Measurements from ENCODE around the gene TNFRSF12A. TPM values are rescaled to one million over a fixed set of nuclear protein-coding genes. Genes with fewer than 3 reads are reported as not detected.

TNFRSF12A gene, protein sequence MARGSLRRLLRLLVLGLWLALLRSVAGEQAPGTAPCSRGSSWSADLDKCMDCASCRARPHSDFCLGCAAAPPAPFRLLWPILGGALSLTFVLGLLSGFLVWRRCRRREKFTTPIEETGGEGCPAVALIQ
- 188 TPM for polyA plus RNA-seq (2013, experiment 1 of 2; ENCODE audit: insufficient read length)
- polyA plus RNA-seq (2013, experiment 2 of 2; ENCODE audit: insufficient read length) = 197 TPM

DNA sequence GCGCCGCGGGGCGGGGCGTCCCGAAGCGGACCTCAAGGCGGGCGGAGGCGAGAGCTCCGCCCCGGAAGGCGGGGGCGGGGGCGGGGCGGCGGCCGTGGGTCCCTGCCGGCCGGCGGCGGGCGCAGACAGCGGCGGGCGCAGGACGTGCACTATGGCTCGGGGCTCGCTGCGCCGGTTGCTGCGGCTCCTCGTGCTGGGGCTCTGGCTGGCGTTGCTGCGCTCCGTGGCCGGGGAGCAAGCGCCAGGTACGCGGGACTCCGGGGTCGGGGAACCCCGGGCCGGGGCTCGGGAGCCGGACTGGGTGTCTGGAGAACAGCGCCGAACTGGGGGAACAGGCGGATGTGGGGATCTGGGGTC, at the start of gene TNFRSF12A:
Gene TNFRSF12A, plus strand, starts transcription at position 122 of the 357 bp plus-strand sequence. Its CDS starts 30 bp downstream, at position 152.
- peak; percentile 86 for DNase-seq

DNA sequence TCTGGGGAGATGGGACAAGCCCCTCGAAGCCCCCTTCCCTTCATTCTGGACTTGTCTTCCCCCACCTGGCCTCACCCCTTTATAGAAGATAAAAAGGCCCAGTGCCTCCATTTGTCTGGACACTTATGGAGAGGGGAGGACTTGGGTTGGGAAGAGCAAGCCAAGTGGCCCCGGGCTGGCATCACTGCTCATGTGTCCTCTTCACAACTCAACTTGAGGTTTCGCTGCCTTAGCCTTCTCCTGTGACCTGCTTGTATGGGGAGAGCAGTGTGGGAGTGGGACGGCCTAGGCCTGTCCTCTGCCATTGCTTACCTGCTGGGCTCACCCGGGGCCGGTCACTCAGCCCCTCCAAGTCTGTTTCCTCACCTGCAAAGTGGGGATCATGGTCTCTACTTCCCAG, 49.6 kb upstream of the TNFRSF12A start:
- no peak for DNase-seq

DNA sequence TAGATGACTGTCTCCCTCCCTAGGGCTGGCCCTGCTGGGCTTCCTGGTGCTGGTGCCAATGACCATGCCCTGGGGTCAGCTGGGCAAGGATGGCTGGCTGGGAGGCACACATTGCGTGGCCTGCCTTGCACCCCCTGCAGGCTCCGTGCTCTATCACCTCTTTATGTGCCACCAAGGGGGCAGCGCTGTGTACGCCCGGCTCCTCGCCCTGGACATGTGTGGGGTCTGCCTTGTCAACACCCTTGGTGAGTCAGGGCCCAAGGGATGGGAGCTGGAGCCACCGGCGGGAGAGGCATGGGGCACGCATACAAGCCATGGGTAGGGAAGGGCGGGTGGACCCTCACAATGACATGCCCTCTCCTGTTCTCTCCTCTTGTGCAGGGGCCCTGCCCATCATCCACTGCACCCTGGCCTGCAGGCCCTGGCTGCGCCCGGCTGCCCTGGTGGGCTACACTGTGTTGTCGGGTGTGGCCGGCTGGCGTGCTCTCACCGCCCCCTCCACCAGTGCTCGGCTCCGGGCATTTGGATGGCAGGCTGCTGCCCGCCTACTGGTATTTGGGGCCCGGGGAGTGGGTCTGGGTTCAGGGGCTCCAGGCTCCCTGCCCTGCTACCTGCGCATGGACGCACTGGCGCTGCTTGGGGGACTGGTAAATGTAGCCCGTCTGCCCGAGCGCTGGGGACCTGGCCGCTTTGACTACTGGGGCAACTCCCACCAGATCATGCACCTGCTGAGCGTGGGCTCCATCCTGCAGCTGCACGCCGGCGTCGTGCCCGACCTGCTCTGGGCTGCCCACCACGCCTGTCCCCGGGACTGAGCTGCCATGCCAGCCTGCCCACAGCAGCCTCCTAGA, 48.8 kb upstream of the TNFRSF12A start:
- no peak for DNase-seq

DNA sequence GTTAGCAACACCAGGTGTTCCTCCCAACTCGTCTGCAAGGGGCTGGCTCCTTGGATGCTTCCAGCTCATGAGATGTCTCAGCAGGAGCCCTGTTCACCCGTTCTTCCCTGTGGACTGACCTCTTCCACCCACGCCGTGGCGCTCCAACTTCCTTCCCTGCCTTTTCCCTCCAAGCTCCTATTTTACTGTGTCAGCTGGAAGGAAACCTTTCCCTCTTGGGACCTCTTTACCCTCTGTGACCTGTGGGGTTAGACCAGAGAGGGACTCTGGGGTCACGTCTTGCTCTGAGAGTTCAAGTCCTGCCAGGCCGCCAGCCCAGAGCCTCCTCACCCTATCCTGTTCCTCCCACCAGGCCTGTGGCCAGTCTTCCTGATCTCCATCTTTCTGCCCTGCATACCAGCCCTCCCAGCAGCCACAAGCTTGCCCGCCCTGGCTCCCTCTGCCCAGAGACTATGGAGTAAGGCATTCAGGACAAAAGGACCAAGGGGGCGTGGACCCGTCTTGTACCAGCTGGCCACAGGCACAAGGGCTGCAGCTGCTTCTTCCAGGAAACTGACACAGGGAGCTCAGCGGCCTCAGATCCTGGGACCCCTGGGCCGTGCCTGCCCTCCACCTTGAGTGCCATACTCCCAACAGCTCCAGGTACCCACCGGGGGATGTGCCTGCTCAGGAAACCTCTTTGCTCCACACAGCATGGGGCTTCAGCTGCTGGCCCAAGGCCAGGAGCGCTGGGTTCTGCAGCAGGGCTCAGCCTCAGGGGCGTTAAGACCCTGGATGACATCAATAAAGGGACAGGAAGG, 48.0 kb upstream of the TNFRSF12A start:
- no peak for DNase-seq

DNA sequence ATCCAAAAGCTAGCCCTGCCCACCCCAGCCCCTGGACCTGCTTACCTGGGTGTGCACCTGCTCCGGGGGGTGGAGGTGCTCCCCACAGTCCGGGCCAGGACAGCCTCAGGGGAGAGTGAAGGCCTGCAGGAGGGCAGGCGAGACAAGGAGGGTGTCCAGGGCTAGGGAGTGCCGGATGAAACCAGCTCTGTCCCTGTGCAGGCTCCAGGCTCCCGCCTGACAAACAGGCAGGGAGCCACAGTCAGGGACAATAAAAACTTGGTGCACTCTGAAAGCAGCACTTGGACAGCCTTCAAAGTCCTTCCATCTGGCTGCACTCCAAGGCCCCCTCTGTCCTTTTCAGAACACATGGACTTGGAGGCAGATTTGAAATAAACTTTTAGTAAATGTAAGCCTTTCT, 47.1 kb upstream of the TNFRSF12A start:
- DNase-seq = no peak

DNA sequence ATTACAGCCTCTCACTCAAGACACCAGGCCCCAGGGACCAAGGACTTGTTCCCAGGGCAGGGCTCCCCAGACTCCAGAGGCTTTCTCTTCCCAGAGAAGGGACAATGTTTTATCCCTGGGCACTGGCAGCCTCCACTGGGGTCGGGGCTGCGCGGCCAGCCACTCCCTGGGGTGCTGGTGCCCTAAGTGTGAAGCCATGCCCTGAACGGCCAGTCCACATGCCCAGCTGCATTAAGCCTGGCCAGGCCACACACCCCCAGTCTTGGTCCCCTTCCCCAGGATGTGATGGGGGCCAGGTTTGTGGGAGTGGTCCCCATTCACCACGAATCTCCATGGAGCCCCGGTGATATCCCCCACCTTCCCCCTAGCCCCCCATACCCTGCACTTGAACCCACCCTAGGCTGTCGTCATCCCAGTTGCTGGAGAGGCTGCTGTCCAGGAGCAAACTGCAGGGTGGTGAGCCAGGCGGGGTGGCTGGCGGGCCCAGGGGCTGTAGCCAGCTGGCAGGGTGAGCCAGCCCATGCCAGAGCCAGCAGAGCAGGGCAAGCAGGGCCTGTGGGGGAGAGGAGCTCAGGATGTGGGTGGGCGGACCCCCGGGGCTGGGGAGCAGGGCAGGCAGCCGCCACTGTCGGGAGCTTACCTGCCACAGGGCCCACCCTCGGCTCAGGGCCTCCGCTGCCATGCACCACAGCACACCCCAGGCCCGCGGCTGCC, 46.4 kb upstream of the TNFRSF12A start:
- no peak for DNase-seq

DNA sequence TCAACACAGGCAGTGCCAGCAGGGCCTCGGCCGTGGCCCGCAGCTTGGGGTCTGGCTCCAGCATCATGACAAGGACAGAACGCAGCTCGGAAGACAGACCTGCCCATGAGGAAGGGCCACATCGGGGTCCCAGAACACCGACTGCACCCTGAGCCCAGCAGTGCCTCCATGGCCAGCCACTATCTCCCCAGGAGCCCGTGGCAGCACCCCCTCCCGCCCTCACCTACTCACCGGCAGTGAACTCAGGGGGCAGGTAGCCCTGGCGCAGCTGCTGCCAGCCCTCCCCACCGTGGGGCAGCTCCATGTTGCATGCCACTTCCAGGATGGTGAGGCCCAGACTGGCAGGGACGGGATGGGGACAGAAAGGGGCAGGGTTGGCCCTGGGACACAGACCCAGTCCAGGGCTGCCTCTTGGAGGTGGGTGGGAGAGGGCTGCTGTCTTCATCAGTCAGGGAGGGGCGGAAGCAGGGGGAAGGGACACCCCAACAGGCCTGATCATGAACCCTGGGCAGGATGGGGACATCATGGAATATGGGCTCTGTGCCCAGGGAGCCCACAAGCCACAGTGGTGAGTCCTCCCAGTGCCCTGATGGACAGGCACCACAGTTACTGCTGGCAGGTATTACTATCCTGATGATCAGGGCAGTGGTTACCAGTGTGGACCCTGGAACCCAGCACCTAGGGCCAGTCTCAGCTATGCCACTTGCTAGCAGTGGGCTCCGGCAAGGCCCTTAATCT, 45.7 kb upstream of the TNFRSF12A start:
- no peak for DNase-seq

DNA sequence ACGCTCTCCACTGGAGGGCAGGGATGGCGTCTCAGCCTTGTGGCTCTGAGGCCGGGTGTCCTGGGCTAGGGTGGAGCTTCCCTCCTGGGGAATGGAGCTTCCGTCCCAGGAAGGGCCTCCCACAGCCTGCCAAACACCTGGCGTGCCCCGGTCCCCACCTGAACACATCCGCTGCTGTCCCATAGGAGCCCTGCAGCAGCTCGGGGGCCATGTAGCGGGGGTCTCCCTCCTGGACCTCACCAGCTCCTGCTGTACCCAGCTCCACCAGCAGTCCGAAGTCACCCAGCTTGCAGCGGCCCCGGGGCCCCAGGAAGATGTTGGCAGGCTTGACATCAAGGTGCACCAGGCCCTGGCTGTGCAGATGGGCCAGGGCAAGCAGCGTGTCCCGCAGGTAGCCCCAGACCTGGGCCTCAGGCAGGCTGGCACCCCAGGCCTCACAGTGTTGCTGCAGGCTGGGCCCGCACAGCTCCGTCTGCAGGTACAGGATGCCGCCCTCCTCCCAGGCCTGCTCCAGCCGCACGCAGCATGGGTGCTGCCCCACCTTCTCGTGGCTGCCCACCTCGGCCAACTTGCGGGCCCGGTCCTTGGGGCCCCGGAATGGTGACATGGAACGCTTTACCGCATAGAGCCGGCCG, 44.9 kb upstream of the TNFRSF12A start:
- no peak for DNase-seq

DNA sequence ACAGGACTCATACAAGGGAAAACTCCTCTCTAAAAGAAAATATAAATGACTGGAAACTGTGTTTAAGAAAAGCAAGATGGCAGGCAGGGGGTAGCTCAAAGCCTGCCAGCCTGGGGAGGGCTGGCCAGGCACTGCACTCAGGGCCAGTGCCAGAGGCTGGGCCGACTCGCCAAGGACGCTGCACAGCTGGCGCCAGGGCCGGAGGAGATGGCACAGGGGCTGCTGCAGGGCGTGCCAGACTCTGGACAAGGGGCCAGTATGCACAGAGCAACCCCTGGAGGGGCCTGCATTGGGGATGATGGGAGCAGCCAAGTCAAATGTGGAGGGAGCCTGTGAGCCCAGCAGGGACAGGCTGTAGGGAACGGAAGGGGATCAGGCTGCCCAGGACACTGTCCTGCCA, 44.0 kb upstream of the TNFRSF12A start:
- DNase-seq = no peak

DNA sequence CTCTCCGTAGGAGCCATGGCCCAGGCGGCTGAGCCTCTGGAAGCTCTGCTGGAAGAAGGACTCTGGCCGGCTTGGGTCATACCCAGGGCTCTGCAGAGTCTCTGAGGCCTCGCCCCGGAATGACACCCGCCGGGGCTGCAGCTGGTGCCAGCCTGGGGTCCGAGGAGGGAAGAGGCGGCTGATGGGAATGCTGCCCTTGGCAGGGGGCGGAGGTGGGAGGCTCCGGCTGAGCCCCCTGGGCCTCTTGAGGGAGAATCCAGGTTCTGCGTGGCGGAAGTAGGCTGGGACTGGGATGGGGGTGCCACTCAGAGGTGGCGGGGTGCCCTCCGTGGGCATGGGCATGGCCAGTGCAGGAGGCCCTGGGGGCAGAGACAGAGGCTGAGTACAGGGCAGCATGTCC, 43.5 kb upstream of the TNFRSF12A start:
- DNase-seq = no peak

DNA sequence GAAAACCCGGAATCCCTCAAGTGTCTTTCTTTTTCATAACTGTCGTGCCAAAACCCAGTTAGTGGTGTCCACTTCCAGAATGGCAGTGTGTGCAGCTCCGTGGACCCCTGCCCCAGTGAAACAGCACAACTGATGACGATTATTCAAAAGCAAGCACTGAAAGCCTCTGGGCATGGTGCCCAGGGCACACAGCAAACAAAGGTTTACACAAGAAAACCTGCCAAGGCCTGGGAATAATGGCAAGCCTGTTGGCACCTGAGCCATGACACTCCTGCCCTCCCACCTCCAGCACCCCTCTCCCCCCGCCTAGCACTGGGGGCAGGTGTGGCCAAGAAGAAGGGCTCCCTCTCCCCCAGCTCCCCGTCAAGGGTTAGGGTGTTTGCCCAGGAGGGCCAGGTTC, 42.7 kb upstream of the TNFRSF12A start:
- DNase-seq = no peak

DNA sequence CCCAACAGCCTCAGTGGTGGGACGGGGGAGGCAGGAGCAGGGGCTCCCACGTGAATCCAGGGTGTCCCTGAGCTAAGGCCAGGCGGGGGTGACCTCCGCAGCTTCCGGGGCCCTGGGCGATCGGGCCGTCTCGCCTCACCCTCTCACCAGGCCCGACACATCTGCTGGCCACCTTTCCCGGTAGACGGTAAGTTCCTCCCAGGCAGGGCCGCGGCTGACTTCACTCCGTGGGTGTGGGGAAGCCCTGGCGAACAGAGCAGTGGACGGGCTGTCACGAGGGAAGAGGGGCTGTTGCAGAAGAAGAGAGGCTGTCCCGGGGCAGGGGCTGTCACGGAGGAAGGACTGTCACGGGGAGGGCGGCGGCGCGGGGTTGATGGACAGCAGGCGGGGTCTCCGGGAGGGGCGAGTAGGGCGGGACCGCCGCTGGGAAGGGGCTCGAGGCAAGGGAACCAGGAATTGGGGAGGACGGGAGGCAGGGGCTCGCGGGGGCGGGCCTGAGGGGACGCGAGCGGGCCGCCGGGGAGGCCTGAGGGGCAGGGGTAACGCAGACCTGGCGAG, 40.4 kb upstream of the TNFRSF12A start:
- DNase-seq = no peak

DNA sequence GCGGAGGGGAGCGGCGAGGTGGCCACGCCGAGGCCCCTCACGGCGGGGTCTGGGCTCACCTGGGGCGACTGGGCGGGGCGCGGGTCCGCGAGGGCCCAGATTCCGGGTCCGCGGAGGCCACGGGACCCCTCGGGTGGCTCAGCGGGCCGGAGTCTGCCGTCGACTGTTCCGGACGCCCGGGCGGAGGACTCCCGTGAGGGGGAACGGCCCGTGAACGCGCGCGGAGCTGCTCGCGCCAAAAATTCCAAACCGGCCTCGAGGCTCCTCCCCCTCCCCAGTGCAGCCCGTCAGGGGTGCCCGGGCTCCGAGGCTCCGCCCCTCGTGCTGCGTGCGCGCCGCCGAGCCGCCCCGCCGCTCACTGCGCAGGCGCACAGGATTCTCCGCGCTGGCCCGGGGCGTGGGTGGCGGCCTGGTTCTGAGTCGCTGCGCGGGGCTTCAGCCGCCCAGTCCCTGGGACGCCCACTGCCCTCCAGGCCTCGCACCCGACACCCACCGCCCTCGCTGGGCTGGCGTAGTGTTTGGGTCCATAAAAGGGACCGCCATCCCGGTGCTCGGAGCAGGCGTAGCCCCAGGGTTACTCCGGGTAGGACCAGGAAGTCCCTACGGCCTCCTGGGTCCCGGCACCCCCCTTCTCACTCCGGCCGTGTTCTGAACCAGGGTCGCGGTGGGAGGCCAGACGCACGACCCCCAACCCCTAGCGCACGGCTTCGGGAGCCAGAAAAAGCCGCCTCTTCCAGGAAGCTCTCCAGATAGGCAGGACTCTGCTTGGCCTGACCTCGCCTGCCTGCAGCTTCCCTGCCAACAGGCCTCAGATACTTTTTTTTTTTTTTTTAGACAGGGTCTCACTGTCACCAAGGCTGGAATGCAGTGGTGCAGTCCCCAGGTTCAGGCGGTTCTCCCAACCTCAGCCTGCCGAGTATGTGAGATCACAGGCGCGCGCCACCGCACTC, 39.7 kb upstream of the TNFRSF12A start, which contains the start of gene PKMYT1:
Gene PKMYT1, minus strand, starts transcription at position 220 of the 950 bp plus-strand sequence. CDS start 789 bp downstream, outside the sequence.
- peak; percentile 84 for DNase-seq

DNA sequence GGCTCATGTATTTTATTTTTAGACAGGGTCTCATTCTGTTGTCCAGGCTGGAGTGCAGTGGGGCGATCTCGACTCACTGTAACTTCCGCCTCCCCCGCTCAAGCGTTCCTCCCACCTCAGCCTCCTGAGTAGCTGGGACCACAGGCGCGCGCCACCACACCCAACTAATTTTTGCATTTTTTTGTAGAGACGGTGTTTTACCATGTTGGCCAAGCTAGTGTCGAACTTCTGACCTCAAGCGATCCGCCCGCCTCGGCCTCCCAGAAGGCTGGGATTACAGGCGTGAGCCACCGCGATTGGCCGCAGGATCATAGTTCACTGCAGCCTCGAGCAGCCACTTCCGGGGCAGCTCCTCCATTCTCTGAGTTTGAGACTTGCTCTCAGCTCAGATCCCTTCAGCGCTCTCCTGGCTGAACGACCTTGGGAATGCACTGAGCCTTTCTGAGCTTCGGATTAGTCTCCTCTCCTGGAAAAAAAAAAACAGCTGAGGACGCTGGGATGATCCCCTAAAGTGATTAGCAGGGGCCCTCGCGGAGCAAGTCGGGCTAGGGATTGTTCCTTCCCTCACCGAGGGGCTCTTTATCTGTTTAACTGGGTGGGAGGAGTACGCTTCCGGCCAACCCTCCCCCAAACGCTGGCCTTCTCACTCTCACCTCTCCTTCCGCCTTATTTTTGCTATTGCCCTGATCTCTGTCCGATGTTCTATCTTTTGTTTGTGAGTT, 38.8 kb upstream of the TNFRSF12A start:
- no peak for DNase-seq

DNA sequence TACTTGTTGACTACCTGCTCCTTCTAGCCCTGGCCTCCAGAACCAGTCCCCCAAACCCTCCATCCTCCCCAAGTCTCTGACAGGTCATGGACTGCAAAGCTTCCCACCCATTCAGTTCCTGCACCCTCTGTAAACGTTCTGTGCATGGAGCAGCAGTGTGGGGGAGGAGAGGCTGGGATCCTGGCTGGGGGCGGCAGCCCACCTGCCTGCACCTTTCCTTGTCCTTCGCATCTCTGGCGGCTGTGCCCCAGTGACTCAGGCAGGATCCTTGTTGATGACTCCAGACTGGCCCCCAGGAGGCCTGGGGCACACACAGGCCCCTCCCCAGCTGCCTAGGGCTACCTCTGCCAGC, 38.3 kb upstream of the TNFRSF12A start:
- no peak for DNase-seq

DNA sequence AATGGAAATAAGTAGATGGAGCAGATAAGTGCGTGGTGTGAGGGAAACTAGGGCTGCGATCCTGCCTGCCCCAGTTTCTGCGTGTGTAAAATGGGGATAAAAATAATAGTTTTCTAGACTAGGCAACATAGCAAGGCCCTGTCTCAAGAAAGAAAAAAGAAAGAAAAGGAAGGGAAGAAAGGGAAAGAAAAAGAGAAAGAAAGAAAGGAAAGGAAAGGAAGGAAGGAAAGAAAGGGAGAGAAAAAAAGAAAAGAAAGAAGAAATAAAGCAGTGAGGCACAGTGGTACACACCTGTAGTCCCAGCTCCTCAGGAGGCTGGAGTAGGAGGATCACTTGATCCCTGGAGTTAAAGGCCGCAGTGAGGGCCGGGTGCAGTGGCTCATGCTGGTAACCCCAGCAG, 37.8 kb upstream of the TNFRSF12A start:
- no peak for DNase-seq

DNA sequence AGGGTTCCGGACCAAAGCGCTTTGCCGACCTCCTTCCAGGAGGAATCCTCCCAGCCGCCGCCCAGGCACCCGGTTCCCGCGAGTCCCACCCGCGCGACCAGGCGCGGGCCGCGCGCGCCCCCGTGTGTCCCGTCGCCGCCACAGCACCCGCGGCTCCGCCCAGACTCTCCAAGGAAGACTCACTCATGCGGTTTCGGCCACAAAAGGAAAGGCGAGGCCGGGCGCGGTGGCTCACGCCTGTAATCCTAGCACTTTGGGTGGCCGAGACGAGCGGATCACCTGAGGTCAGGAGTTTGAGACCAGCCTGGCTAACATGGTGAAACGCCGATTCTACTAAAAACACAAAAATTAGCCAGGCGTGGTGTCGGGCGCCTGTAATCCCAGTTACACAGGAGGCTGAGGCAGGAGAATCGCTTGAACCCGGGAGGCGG, 36.4 kb upstream of the TNFRSF12A start:
- DNase-seq = peak; percentile 77

DNA sequence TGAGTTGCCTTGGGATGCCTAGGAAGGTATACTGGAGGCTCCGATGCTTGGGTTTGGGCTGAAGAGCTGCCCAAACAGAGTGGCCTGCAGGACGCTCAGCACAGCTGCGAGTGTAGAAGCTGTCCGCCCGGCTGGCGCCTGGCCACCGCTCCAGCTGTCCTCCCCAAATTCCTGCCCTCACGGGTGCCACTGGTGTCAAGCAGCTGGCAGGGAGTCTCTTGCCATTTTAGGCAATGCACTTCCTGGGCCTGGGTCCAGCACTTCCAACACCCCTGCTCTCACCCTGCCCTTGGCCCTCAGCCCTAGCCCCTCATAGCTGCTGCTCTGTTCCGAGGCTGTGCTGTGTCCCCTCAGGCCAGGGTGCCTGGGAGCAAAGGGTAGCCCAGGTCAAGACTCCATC, 34.7 kb upstream of the TNFRSF12A start:
- no peak for DNase-seq

DNA sequence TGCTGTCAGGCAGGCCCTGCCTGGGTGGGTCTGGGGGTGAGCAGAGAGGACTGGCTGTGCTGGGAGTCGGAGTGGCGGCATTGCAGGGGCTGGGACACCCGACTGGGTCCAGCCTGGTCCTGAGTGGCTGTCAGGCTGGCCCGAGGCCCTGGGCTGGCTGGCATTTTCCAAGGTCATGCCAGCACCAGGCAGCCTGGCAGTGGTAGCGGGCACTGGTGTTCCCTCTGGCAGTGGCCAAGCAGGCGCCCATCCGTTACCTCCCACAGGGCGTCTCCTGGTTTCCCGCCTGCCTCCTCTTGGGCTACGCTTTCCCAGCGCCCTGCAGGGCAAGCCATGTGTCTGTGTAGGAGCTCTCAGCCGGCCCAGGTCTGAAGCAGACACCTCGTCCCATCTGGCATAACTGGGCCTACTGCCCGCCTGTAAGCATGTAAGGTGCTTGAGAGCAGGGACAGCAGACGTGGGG, 34.2 kb upstream of the TNFRSF12A start:
- DNase-seq = no peak

Data from fibroblast of skin of abdomen (primary cell).